H9 (cell line): Measurements from ENCODE around the gene FAM3A. TPM values are rescaled to one million over a fixed set of nuclear protein-coding genes. Genes with fewer than 3 reads are reported as not detected.

Experiments
- DNase-seq: peaks from one replicate; pipeline ENCODE4 v3.0.0-alpha.2; 2017
- H2AFZ ChIP-seq: one replicate; pipeline ENCODE4 v1.6.1; 2013; ENCODE audit warnings: mild to moderate bottlenecking, low read length, control low read depth, moderate library complexity
- H2AK5ac ChIP-seq: 2 replicates; pipeline ENCODE4 v1.6.1; 2013; ENCODE audit warnings: low read length, control low read depth, mixed read lengths; ENCODE audit not compliant: insufficient read length
- H2BK120ac ChIP-seq: one replicate; pipeline ENCODE4 v1.6.1; 2013; ENCODE audit warnings: low read depth, mild to moderate bottlenecking, low read length, control low read depth, inconsistent platforms; ENCODE audit not compliant: poor library complexity, severe bottlenecking
- H2BK12ac ChIP-seq: 2 replicates; pipeline ENCODE4 v1.6.1; 2013; ENCODE audit warnings: low read length, control low read depth, mixed read lengths, low read depth; ENCODE audit not compliant: insufficient read length
- H2BK15ac ChIP-seq: 2 replicates; pipeline ENCODE4 v1.6.1; 2013; ENCODE audit warnings: low read depth, low read length, control low read depth
- H2BK20ac ChIP-seq: one replicate; pipeline ENCODE4 v1.6.1; 2013; ENCODE audit warnings: low read depth, mild to moderate bottlenecking, low read length, control low read depth, inconsistent platforms; ENCODE audit not compliant: poor library complexity, severe bottlenecking
- H2BK5ac ChIP-seq: 2 replicates; pipeline ENCODE4 v1.6.1; 2013; ENCODE audit warnings: low read length, control low read depth, mixed read lengths; ENCODE audit not compliant: insufficient read length
- H3K14ac ChIP-seq: 2 replicates; pipeline ENCODE4 v1.6.1; 2013; ENCODE audit warnings: low read length, control low read depth; ENCODE audit not compliant: insufficient read depth
- H3K18ac ChIP-seq: 2 replicates; pipeline ENCODE4 v1.6.1; 2013; ENCODE audit warnings: low read depth, mild to moderate bottlenecking, mixed read lengths, low read length, control low read depth; ENCODE audit not compliant: insufficient read length
- H3K23ac ChIP-seq: 2 replicates; pipeline ENCODE4 v1.6.1; 2013; ENCODE audit warnings: low read length, control low read depth, mixed read lengths, low read depth; ENCODE audit not compliant: insufficient read length
- H3K23me2 ChIP-seq: 2 replicates; pipeline ENCODE4 v1.6.1; 2013; ENCODE audit warnings: low read depth, mild to moderate bottlenecking, mixed read lengths, low read length, control low read depth; ENCODE audit not compliant: insufficient read length, poor library complexity, severe bottlenecking
- H3K27ac ChIP-seq: 2 replicates; pipeline ENCODE4 v1.5.1; 2013; ENCODE audit warnings: low read length, control low read depth, mixed read lengths, low read depth; ENCODE audit not compliant: insufficient read length
- H3K27me3 ChIP-seq: 2 replicates; pipeline ENCODE4 v1.6.1; 2013; ENCODE audit warnings: low read length, control low read depth, inconsistent platforms; ENCODE audit not compliant: insufficient read depth
- H3K4ac ChIP-seq: 2 replicates; pipeline ENCODE4 v1.6.1; 2013; ENCODE audit warnings: low read depth, mild to moderate bottlenecking, control low read depth, inconsistent platforms, low read length, moderate library complexity
- H3K4me1 ChIP-seq: 2 replicates; pipeline ENCODE4 v1.6.1; 2013; ENCODE audit warnings: low read length, control low read depth, inconsistent platforms; ENCODE audit not compliant: insufficient read depth
- H3K4me2 ChIP-seq: 2 replicates; pipeline ENCODE4 v1.6.1; 2013; ENCODE audit warnings: low read length, control low read depth, mixed read lengths; ENCODE audit not compliant: insufficient read length, insufficient read depth
- H3K56ac ChIP-seq: 2 replicates; pipeline ENCODE4 v1.6.1; 2013; ENCODE audit warnings: low read depth, mild to moderate bottlenecking, mixed read lengths, low read length, control low read depth; ENCODE audit not compliant: insufficient read length
- H3K79me1 ChIP-seq: 2 replicates; pipeline ENCODE4 v1.6.1; 2013; ENCODE audit warnings: low read depth, mild to moderate bottlenecking, moderate library complexity, low read length, control low read depth, inconsistent platforms; ENCODE audit not compliant: insufficient read depth, poor library complexity, severe bottlenecking
- H3K79me2 ChIP-seq: 2 replicates; pipeline ENCODE4 v1.6.1; 2013; ENCODE audit warnings: low read length, control low read depth, inconsistent platforms; ENCODE audit not compliant: insufficient read depth
- H3K9ac ChIP-seq: 2 replicates; pipeline ENCODE4 v1.6.1; 2013; ENCODE audit warnings: low read length, control low read depth, mixed read lengths; ENCODE audit not compliant: insufficient read length; ENCODE audit errors: extremely low read depth
- H3K9me3 ChIP-seq: one replicate; pipeline ENCODE4 v1.6.1; 2013; ENCODE audit warnings: low read depth, low read length, inconsistent platforms; ENCODE audit not compliant: control insufficient read depth
- H3T11ph ChIP-seq: one replicate; pipeline ENCODE4 v1.6.1; 2013; ENCODE audit warnings: mild to moderate bottlenecking, low read length, control low read depth, inconsistent platforms
- H4K20me1 ChIP-seq: one replicate; pipeline ENCODE4 v1.6.1; 2013; ENCODE audit not compliant: control insufficient read depth, insufficient read length, insufficient read depth
- H4K5ac ChIP-seq: 2 replicates; pipeline ENCODE4 v1.6.1; 2013; ENCODE audit warnings: low read depth, mild to moderate bottlenecking, mixed read lengths, low read length, control low read depth; ENCODE audit not compliant: insufficient read length
- H4K8ac ChIP-seq: replicated peaks from 2 replicates; pipeline ENCODE4 v1.6.1; 2013; ENCODE audit warnings: low read length, control low read depth, mixed read lengths, low read depth; ENCODE audit not compliant: insufficient read length
- H4K91ac ChIP-seq: 2 replicates; pipeline ENCODE4 v1.6.1; 2013; ENCODE audit warnings: low read depth, mild to moderate bottlenecking, moderate library complexity, mixed read lengths, low read length, control low read depth; ENCODE audit not compliant: insufficient read length
- H3K27ac Mint-ChIP-seq, 3 experiments: 2 replicates in 2 of 3; 3 replicates in 1 of 3; pipeline ENCODE4 v1.8.0; 2020 to 2021; ENCODE audit warnings: mixed read lengths in 3 of 3, mild to moderate bottlenecking in 1 of 3, moderate library complexity in 1 of 3
- H3K27me3 Mint-ChIP-seq: 2 replicates; pipeline ENCODE4 v1.8.0; 2021; ENCODE audit warnings: low read depth, mild to moderate bottlenecking, moderate library complexity, mixed read lengths
- H3K36me3 Mint-ChIP-seq, 3 experiments: 2 replicates in 2 of 3; 3 replicates in 1 of 3; pipeline ENCODE4 v1.8.0; 2020 to 2021; ENCODE audit warnings: low read depth in 3 of 3, mixed read lengths in 3 of 3; ENCODE audit not compliant: insufficient read depth in 1 of 3
- H3K4me1 Mint-ChIP-seq, 2 experiments: 2 replicates each; pipeline ENCODE4 v1.8.0; 2020; ENCODE audit warnings: mixed read lengths in 2 of 2
- H3K4me3 Mint-ChIP-seq, 2 experiments: 2 replicates in 1 of 2; 3 replicates in 1 of 2; pipeline ENCODE4 v1.8.0; 2020 to 2021; ENCODE audit warnings: mild to moderate bottlenecking in 2 of 2, mixed read lengths in 2 of 2, moderate library complexity in 1 of 2
- H3K9me3 Mint-ChIP-seq, 2 experiments: 2 replicates in 1 of 2; 3 replicates in 1 of 2; pipeline ENCODE4 v1.8.0; 2020; ENCODE audit warnings: mild to moderate bottlenecking in 2 of 2, mixed read lengths in 2 of 2, moderate library complexity in 1 of 2
- CTCF ChIP-seq: fragments of 200-600 bp; sonication (generic); conservative IDR thresholded peaks from 3 replicates; pipeline ENCODE4 v1.8.0; 2021; ENCODE audit warnings: antibody characterized with exemption, mild to moderate bottlenecking
- WGBS: extraction: QIAGEN DNeasy Blood & Tissue Kit; methylation state at CpG from one replicate; pipeline ENCODE4 v1.1.7; 2013; ENCODE audit warnings: missing lambda C conversion rate, low lambda C conversion rate, mixed read lengths; ENCODE audit not compliant: insufficient read length; ENCODE audit errors: extremely low coverage; 5-methylcytosine and 5-hydroxymethylcytosine counted together
- total RNA-seq: library from RNA; stranded (reverse); gene quantifications from 2 replicates; pipeline ENCODE4 v1.2.1, GENCODE V29; 2021

FAM3A gene
- total RNA-seq, 1 experiment from 2014 or later, result 22.8 TPM

- Histone ChIP-seq H2BK120ac (no peak overlapping the region), H2AK5ac (no peak overlapping the region), H3K56ac (no peak overlapping the region), H3K9ac (no peak overlapping the region), H3K79me2 (no peaks in the 10 kb centered on the region), H3K27me3 (no peaks in the 10 kb centered on the region), H3K18ac (no peak overlapping the region), H3K23ac (no peak overlapping the region), H2BK5ac (no peak overlapping the region), H3K23me2 (no peaks in the 10 kb centered on the region), H2BK12ac (no peak overlapping the region), H3K27ac (no peak overlapping the region), H2BK15ac (no peak overlapping the region), H4K8ac (no peak overlapping the region), H4K20me1 (no peaks in the 10 kb centered on the region), H4K5ac (no peak overlapping the region), H3K4me2 (no peak overlapping the region), H3K4me1 (no peaks in the 10 kb centered on the region), H3K9me3 (peaks cover 23% of the 10 kb centered on the region), H3T11ph (no peak overlapping the region), H4K91ac (no peak overlapping the region), H2AFZ (no peak overlapping the region), H3K4ac (no peak overlapping the region), H3K79me1 (no peaks in the 10 kb centered on the region), H3K14ac (no peak overlapping the region), H2BK20ac (no peak overlapping the region)
- H3K9me3 Mint-ChIP-seq, result peaks cover 46 to 80% of the 10 kb centered on the region in 2 experiments
- H3K4me1 Mint-ChIP-seq, result no peaks in the 10 kb centered on the region
- no peak for TF ChIP-seq CTCF
- no CpG with 5 or more reads among the region's 23 CpGs for WGBS
- H3K27ac Mint-ChIP-seq, result no peak overlapping the region
- no peak for DNase-seq
- H3K27me3 Mint-ChIP-seq, result no peaks in the 10 kb centered on the region; the same call in 1 of the 2 replicates
- peaks cover 12 to 53% (median 48%) of the 10 kb centered on the region in 3 experiments for H3K36me3 Mint-ChIP-seq
- H3K4me3 Mint-ChIP-seq, result no peak overlapping the region
Measured at GRCh38 chrX:154468217-154468616, 47.8 kb downstream of the FAM3A start.
